K562 (cell line): ENCODE data around the gene A2ML1. TPM values are rescaled to one million over a fixed set of nuclear protein-coding genes. Genes with fewer than 3 reads are reported as not detected.
A peak's percentile ranks its signal among the peaks of the same experiment; 100 is the strongest.

Source experiments
- ATAC-seq: fragments of 200-7000 bp; cut with Tn5 transposase; 3 replicates; pipeline ENCODE4 v1.9.1; 2020; ENCODE audit warnings: moderate library complexity
- BruUV-seq: library from RNA; stranded (reverse); fragments of 400-500 nt; replicated peaks from 2 replicates; lab custom pipeline; 2021; lab: Mats Ljungman, UMichigan
- CTCF ChIA-PET: fragments of 300-600 bp; formaldehyde crosslinking; extraction: SDS; loops from one replicate; lab custom pipeline; 2021; ENCODE audit warnings: low intra/inter-chr PET ratio; lab: Yijun Ruan, JAX
- POLR2A ChIA-PET: fragments of 300-600, 350-650 bp; sonication (Branson Sonifier 250); formaldehyde crosslinking; extraction: SDS; loops from one replicate; lab custom pipeline; 2021; ENCODE audit warnings: antibody characterized with exemption, inconsistent platforms; lab: Yijun Ruan, JAX
- DNase-seq, 4 experiments: peaks; one replicate each; pipeline versions ENCODE4 v3.0.0 to v3.0.0-alpha.2; 2011 to 2018; ENCODE audit warnings: low spot score in 3 of 4, mixed read lengths in 3 of 4; ENCODE audit errors: extremely low read depth in 1 of 4
- FAIRE-seq: peaks from 2 replicates; lab custom pipeline; 2011; peaks lifted over from hg19 to GRCh38; lab: Jason Lieb, UNC
- H2AFZ ChIP-seq: 2 replicates; pipeline ENCODE4 v1.6.0; 2011; ENCODE audit warnings: low read depth, low read length, control low read depth, inconsistent platforms
- H3K27ac ChIP-seq: fragments of 200-600 bp; 3 replicates; pipeline ENCODE4 v1.8.0; 2011; ENCODE audit warnings: low read depth, mild to moderate bottlenecking, control low read depth, inconsistent platforms, low read length, moderate library complexity, mixed read lengths; ENCODE audit errors: extremely low read depth
- H3K27me3 ChIP-seq, 2 experiments: fragments of 300-600 bp in 1 of 2; 2 replicates in 1 of 2; 3 replicates in 1 of 2; pipeline versions ENCODE4 v1.6.0 to v1.8.0; 2011; ENCODE audit warnings: inconsistent platforms in 2 of 2, low read length in 2 of 2, mild to moderate bottlenecking in 1 of 2, mixed read lengths in 1 of 2, moderate library complexity in 1 of 2; ENCODE audit not compliant: control insufficient read depth in 2 of 2, insufficient read depth in 2 of 2
- H3K36me3 ChIP-seq: fragments of 300-600 bp; 3 replicates; pipeline ENCODE4 v1.8.0; 2011; ENCODE audit warnings: mild to moderate bottlenecking, low read length, inconsistent platforms; ENCODE audit not compliant: control insufficient read depth, insufficient read depth
- H3K4me1 ChIP-seq, 2 experiments: fragments of 200-600 bp in 1 of 2; replicated peaks in 1 of 2; 2 replicates in 1 of 2; 3 replicates in 1 of 2; pipeline versions ENCODE4 v1.5.1 to v1.8.0; 2011; ENCODE audit warnings: inconsistent platforms in 2 of 2, low read length in 2 of 2, mild to moderate bottlenecking in 1 of 2, mixed read lengths in 1 of 2, moderate library complexity in 1 of 2; ENCODE audit not compliant: control insufficient read depth in 2 of 2, insufficient read depth in 2 of 2
- H3K4me2 ChIP-seq: 2 replicates; pipeline ENCODE4 v1.6.1; 2011; ENCODE audit warnings: low read length, control low read depth, inconsistent platforms, mixed read lengths; ENCODE audit not compliant: insufficient read depth
- H3K4me3 ChIP-seq: fragments of 200-600 bp; sonication (generic), shearing (Covaris generic); 2 replicates; pipeline ENCODE4 v1.5.1; 2016; ENCODE audit warnings: control low read depth, inconsistent platforms
- H3K79me2 ChIP-seq: fragments of 200-600 bp; 3 replicates; pipeline ENCODE4 v1.8.0; 2011; ENCODE audit warnings: low read length, inconsistent platforms; ENCODE audit not compliant: control insufficient read depth, insufficient read depth
- H3K9ac ChIP-seq, 2 experiments: 2 replicates each; pipeline versions ENCODE4 v1.6.0 to v1.6.1; 2011; ENCODE audit warnings: low read depth in 2 of 2, low read length in 2 of 2, control low read depth in 1 of 2, inconsistent platforms in 1 of 2, mild to moderate bottlenecking in 1 of 2, mixed read lengths in 1 of 2; ENCODE audit not compliant: insufficient read depth in 1 of 2
- H3K9me1 ChIP-seq: one replicate; pipeline ENCODE4 v1.6.0; 2011; ENCODE audit warnings: inconsistent platforms, mild to moderate bottlenecking, low read length, moderate library complexity; ENCODE audit not compliant: control insufficient read depth, insufficient read depth
- H3K9me3 ChIP-seq: replicated peaks from 2 replicates; pipeline ENCODE4 v1.5.1; 2011; ENCODE audit warnings: low read depth, low read length, inconsistent platforms; ENCODE audit not compliant: control insufficient read depth, insufficient read depth
- H4K20me1 ChIP-seq: replicated peaks from 2 replicates; pipeline ENCODE4 v1.6.1; 2011; ENCODE audit warnings: low read length, inconsistent platforms, mixed read lengths; ENCODE audit not compliant: control insufficient read depth, insufficient read depth
- ASH1L ChIP-seq: fragments of 450-650 bp; IDR thresholded peaks from 2 replicates; pipeline ENCODE4 v1.6.1; 2018; ENCODE audit warnings: borderline replicate concordance, mild to moderate bottlenecking, low read depth; ENCODE audit not compliant: partially characterized antibody
- WGBS: fragments of 100-300 bp; shearing (Covaris generic); methylation state at CpG from one replicate; pipeline ENCODE4 v1.1.6; 2016; ENCODE audit warnings: low coverage, mixed read lengths; ENCODE audit not compliant: insufficient coverage; ENCODE audit errors: missing lambda C conversion rate; 5-methylcytosine and 5-hydroxymethylcytosine counted together
- in situ Hi-C: fragments of 300-500 bp; cut with MboI; formaldehyde crosslinking; loops from 4 replicates; pipeline ENCODE4 v1.15.0; 2018; ENCODE audit warnings: inconsistent platforms, mixed read lengths
- intact Hi-C: fragments of 100-400 bp; cut with micrococcal nuclease; formaldehyde crosslinking; loops from 2 replicates; pipeline ENCODE4 v1.14.2; 2022
- polyA plus RNA-seq, 8 experiments: library from polyadenylated mRNA; depleted of rRNA in 4 of 8; stranded (reverse) in 5 of 8; unstranded in 3 of 8; fragments of >200 nt; fragmentation: Nextera tagmentation in 2 of 8; fragmentation: Illumina TruSeq in 1 of 8; extraction: Ambion mirVana in 2 of 8; extraction: Trizol in 1 of 8; gene quantifications; 2 replicates each; pipeline versions ENCODE4 v1.2.1 to v1.2.3, GENCODE V29; 2011 to 2014; ENCODE audit warnings: inconsistent platforms in 1 of 8, missing spikeins in 1 of 8
- total RNA-seq, 7 experiments: library from RNA; depleted of rRNA in 6 of 7; stranded (reverse); fragments of >200 nt in 6 of 7; fragmentation: Illumina TruSeq in 2 of 7; extraction: Trizol in 2 of 7; gene quantifications; 2 replicates each; pipeline versions ENCODE4 v1.2.1 to v1.2.3, GENCODE V29; 2011 to 2021; ENCODE audit warnings: low replicate concordance in 1 of 7
- TF ChIP-seq, protein P1 (sequence below): sonication (generic); formaldehyde crosslinking; IDR thresholded peaks from 2 replicates; pipeline ENCODE4 v1.8.0; 2022; ENCODE audit warnings: mild to moderate bottlenecking, missing genetic modification reagents
- TF ChIP-seq, protein P2 (sequence below), 2 experiments: fragments of 450-650 bp; formaldehyde crosslinking in 1 of 2; IDR thresholded peaks; 2 replicates each; pipeline versions ENCODE4 v1.4.0 to v1.6.1; 2014 to 2020; ENCODE audit warnings: mild to moderate bottlenecking in 2 of 2, borderline replicate concordance in 1 of 2, low read depth in 1 of 2

Gene A2ML1
- total and polyA plus RNA-seq, 9 of the 15 experiments (the other 6 are each of a cell fraction or from before 2014, with no cell fraction given) = 0.04 to 0.47 (median 0.13) TPM

DNA sequence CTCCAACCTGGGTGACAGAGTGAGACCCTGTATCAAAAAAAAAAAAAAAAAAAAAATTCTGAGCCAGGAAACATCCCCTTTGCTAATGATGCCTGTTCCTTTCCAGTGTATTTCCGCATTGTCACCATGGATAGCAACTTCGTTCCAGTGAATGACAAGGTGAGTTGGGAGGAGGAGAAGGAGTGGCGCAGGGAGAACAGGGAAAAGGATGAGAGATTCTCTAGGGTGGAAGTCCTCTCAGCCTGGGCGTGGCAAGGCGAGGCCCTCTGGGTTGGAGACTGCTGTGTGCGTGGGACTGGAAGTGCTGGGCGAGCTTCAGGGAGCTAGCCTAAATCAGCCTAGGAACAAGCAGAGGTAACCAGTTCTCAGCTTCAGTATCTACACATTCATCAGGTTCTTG is 7.2 kb downstream of the A2ML1 start:
- H3K27ac ChIP-seq = no peak overlapping the region
- H4K20me1 ChIP-seq = no peaks in the 10 kb centered on the region
- H3K4me1 ChIP-seq = peaks cover 19 to 21% of the 10 kb centered on the region in 2 experiments; a peak in 4 of 5 replicates
- no peak for FAIRE-seq
- intact Hi-C loops = loop anchor here (5.0 to 10.0 kb wide), 2 partner anchors 63 to 215 kb away; no protein-coding TSS in a partner anchor
- no peaks in the 10 kb centered on the region for H3K27me3 ChIP-seq
- no peak for TF ChIP-seq ASH1L
- TF ChIP-seq, protein P1, sequence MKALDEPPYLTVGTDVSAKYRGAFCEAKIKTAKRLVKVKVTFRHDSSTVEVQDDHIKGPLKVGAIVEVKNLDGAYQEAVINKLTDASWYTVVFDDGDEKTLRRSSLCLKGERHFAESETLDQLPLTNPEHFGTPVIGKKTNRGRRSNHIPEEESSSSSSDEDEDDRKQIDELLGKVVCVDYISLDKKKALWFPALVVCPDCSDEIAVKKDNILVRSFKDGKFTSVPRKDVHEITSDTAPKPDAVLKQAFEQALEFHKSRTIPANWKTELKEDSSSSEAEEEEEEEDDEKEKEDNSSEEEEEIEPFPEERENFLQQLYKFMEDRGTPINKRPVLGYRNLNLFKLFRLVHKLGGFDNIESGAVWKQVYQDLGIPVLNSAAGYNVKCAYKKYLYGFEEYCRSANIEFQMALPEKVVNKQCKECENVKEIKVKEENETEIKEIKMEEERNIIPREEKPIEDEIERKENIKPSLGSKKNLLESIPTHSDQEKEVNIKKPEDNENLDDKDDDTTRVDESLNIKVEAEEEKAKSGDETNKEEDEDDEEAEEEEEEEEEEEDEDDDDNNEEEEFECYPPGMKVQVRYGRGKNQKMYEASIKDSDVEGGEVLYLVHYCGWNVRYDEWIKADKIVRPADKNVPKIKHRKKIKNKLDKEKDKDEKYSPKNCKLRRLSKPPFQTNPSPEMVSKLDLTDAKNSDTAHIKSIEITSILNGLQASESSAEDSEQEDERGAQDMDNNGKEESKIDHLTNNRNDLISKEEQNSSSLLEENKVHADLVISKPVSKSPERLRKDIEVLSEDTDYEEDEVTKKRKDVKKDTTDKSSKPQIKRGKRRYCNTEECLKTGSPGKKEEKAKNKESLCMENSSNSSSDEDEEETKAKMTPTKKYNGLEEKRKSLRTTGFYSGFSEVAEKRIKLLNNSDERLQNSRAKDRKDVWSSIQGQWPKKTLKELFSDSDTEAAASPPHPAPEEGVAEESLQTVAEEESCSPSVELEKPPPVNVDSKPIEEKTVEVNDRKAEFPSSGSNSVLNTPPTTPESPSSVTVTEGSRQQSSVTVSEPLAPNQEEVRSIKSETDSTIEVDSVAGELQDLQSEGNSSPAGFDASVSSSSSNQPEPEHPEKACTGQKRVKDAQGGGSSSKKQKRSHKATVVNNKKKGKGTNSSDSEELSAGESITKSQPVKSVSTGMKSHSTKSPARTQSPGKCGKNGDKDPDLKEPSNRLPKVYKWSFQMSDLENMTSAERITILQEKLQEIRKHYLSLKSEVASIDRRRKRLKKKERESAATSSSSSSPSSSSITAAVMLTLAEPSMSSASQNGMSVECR (CRISPR knock-in tag) = no peak
- TF ChIP-seq, protein P2, sequence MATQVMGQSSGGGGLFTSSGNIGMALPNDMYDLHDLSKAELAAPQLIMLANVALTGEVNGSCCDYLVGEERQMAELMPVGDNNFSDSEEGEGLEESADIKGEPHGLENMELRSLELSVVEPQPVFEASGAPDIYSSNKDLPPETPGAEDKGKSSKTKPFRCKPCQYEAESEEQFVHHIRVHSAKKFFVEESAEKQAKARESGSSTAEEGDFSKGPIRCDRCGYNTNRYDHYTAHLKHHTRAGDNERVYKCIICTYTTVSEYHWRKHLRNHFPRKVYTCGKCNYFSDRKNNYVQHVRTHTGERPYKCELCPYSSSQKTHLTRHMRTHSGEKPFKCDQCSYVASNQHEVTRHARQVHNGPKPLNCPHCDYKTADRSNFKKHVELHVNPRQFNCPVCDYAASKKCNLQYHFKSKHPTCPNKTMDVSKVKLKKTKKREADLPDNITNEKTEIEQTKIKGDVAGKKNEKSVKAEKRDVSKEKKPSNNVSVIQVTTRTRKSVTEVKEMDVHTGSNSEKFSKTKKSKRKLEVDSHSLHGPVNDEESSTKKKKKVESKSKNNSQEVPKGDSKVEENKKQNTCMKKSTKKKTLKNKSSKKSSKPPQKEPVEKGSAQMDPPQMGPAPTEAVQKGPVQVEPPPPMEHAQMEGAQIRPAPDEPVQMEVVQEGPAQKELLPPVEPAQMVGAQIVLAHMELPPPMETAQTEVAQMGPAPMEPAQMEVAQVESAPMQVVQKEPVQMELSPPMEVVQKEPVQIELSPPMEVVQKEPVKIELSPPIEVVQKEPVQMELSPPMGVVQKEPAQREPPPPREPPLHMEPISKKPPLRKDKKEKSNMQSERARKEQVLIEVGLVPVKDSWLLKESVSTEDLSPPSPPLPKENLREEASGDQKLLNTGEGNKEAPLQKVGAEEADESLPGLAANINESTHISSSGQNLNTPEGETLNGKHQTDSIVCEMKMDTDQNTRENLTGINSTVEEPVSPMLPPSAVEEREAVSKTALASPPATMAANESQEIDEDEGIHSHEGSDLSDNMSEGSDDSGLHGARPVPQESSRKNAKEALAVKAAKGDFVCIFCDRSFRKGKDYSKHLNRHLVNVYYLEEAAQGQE (IDR thresholded peaks at IDR 0.05; ENCODE audit: borderline replicate concordance) = peak; percentile 23; the same call in 1 of the 2 replicates
- TF ChIP-seq, protein P2 (CRISPR knock-in tag; IDR thresholded peaks at IDR 0.05; ENCODE audit: low read depth) = no peak
- H3K9me1 ChIP-seq = no peaks in the 10 kb centered on the region
- H2AFZ ChIP-seq = 0 out of 2 replicates have a peak overlapping the region, but pooled peaks have one; percentile 19
- no peak for DNase-seq
- POLR2A ChIA-PET = interaction anchor here (1.0 to 1.3 kb wide), 2 partner anchors 11 to 31 kb away, joined by 3 read pairs; no protein-coding TSS in a partner anchor
- no TSS peak for BruUV-seq
- in situ Hi-C loops = no loop called here
- H3K9ac ChIP-seq = no peak overlapping the region
- H3K36me3 ChIP-seq = no peaks in the 10 kb centered on the region
- no peak overlapping the region; the same call in 1 of the 2 replicates for H3K4me2 ChIP-seq
- WGBS = 75% methylated on average over 4 of the region's 7 CpGs
- CTCF ChIA-PET = interaction anchor here (0.6 kb wide), 1 partner anchor 141 kb away, joined by 3 read pairs; no protein-coding TSS in a partner anchor
- H3K79me2 ChIP-seq = no peaks in the 10 kb centered on the region
- H3K4me3 ChIP-seq = no peak overlapping the region
- H3K9me3 ChIP-seq = no peaks in the 10 kb centered on the region
- peak; percentile 36; the same call in 1 of the 3 replicates for ATAC-seq
